GM12865 (cell line): ENCODE measurements around the gene PCDH15.
"Not testable (repeated sequence)": the region's sequence is repeated elsewhere in the genome, so short reads cannot be mapped to it uniquely, and the experiment has no call there.

Source experiments
- DNase-seq: peaks from one replicate; pipeline ENCODE4 v3.0.0; 2010; ENCODE audit warnings: low read depth
- H3K4me3 ChIP-seq: 2 replicates; pipeline ENCODE4 v1.5.1; 2011; ENCODE audit warnings: mild to moderate bottlenecking, low read depth, low read length, control low read depth
- CTCF ChIP-seq: IDR thresholded peaks from 2 replicates; pipeline ENCODE4 v1.5.1; 2011; ENCODE audit warnings: low read length, control low read depth, low read depth, inconsistent platforms; ENCODE audit not compliant: insufficient read depth; ENCODE audit errors: missing control alignments

The PCDH15 gene

GRCh38 chr10:54396031-54396430 is 405.0 kb downstream of the PCDH15 start:
- TF ChIP-seq CTCF: no peak
- H3K4me3 ChIP-seq: no peak overlapping the region
- DNase-seq: no peak

GRCh38 chr10:54394598-54394997 is 406.4 kb downstream of the PCDH15 start:
- H3K4me3 ChIP-seq, DNase-seq: not testable (repeated sequence)

DNA sequence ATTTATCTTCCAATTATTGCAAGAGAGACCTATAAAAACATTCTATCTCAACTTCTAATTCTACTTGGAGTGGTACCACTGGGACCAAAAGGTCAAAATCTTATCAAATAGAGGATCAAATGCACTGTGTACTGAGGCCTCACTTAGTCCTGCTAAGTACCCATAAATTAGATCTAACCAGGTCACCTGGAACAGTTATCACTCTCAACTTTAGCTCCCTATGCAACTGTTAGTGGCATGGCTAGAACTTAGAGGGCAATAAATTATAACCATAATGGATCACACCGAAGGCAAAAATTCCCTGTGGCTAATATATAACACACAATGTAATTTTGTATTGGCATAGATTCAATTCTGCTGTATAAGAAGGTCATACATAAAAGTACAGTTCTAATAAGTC is 428.9 kb downstream of the PCDH15 start:
- H3K4me3 ChIP-seq: no peak overlapping the region
- DNase-seq: no peak
- TF ChIP-seq CTCF: no peak

DNA sequence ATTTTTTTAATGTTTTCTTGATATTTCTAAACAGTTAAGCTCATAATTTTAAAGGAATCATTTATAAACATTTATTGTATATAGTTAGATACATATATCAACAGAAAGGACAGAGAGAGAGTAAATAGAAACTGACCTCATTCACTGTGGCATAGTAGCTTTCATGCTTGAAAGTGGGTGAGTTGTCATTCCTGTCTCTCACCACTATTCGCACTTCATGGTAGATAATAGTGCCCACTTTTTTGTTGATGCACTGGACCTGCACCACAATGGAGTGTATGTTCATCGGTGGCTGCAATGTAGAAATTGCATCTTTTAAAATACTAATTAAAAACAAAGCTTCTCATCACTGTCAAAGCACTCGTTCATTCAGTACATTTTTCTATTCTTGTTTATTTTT is 432.0 kb downstream of the PCDH15 start:
- no peak for TF ChIP-seq CTCF
- H3K4me3 ChIP-seq: no peak overlapping the region
- no peak for DNase-seq

GRCh38 chr10:54363390-54363789 is 437.6 kb downstream of the PCDH15 start:
- no peak for TF ChIP-seq CTCF
- no peak for DNase-seq
- no peak overlapping the region for H3K4me3 ChIP-seq

GRCh38 chr10:54342058-54342457 is 459.0 kb downstream of the PCDH15 start:
- no peak overlapping the region for H3K4me3 ChIP-seq
- no peak for TF ChIP-seq CTCF
- DNase-seq: no peak

- H3K4me3 ChIP-seq: no peak overlapping the region
- no peak for DNase-seq
- TF ChIP-seq CTCF: no peak
Observed at GRCh38 chr10:54335296-54335695, 465.7 kb downstream of the PCDH15 start.

DNA sequence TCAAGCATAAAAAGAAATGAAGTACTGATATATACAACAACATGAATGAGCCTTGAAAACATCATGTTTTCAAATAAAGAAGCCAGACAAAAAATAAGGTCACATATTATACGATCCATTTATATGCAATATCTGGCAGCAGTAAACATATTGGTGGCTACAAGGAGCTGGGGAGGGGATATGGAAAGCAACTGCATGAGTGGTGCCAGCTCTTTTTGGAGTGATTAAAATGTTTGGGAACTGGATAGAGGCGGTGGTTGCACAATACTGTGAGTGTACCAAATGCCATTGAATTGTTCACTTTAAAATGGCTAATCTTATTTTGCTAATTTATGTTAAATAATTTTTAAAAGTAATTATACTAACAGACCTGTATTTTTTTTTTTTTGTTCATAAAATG is 481.7 kb downstream of the PCDH15 start:
- no peak for DNase-seq

More for the DNA sequence above, 481.7 kb downstream of the PCDH15 start:
- H3K4me3 ChIP-seq: no peak overlapping the region
- no peak for TF ChIP-seq CTCF
